Colonic mucosa (tissue), 4 donors: ENCODE data around the gene GARS1. TPM values are rescaled to one million over a fixed set of nuclear protein-coding genes. Genes with fewer than 3 reads are reported as not detected.

Experiments used
- DNase-seq: peaks from one replicate; pipeline ENCODE4 v3.0.0-alpha.2; 2020
- H3K27ac ChIP-seq: fragments of 200-600 bp; one replicate; pipeline ENCODE4 v1.8.0; 2021
- H3K27me3 ChIP-seq: fragments of 200-600 bp; one replicate; pipeline ENCODE4 v1.8.0; 2021
- H3K36me3 ChIP-seq: fragments of 200-600 bp; one replicate; pipeline ENCODE4 v1.8.0; 2021
- H3K4me1 ChIP-seq: fragments of 200-600 bp; one replicate; pipeline ENCODE4 v1.8.0; 2021; ENCODE audit warnings: mild to moderate bottlenecking
- H3K4me3 ChIP-seq: fragments of 200-600 bp; one replicate; pipeline ENCODE4 v1.8.0; 2021
- H3K9ac ChIP-seq, 2 donors: one replicate each; pipeline ENCODE4 v1.7.0; 2013; ENCODE audit warnings: control low read depth in 2 of 2, low read depth in 2 of 2, low read length in 2 of 2
- H3K9me3 ChIP-seq: fragments of 200-600 bp; one replicate; pipeline ENCODE4 v1.8.0; 2021
- CTCF ChIP-seq: fragments of 200-600 bp; IDR thresholded peaks from one replicate; pipeline ENCODE4 v1.8.0; 2022; ENCODE audit warnings: antibody characterized with exemption, mild to moderate bottlenecking
- intact Hi-C: fragments of 100-400 bp; cut with DNase I; formaldehyde crosslinking; loops from one replicate; pipeline ENCODE4 v1.14.1; 2022
- total RNA-seq, 2 donors: library from RNA; stranded (reverse); fragmentation: NEBNext Ultra II Directional in 1 of 2; extraction: Animal tissue kit (Norgen Biotek cat#: 25700) in 1 of 2; gene quantifications; one replicate each; pipeline ENCODE4 v1.2.1, GENCODE V29; 2021
- donor health status: healthy.
- donor health status: DM: no; HTN: no; CAD: no.
- donor health status: DM: no; HTN: no; CAD: no.

The GARS1 gene
- total RNA-seq = 100 to 1,000 TPM in 1 of 2 donors, 10 to 100 TPM in 1; 90.9 to 144 TPM

- Histone ChIP-seq H3K4me1 (peaks cover 6% of the 10 kb centered on the region), H3K4me3 (peak within 1 kb of the TSS; percentile 81), H3K27ac (peak within 1 kb of the TSS; percentile 88), H3K36me3 (no peaks in the 10 kb centered on the region), H3K9ac (peak within 1 kb of the TSS; percentile 96 to 98), H3K27me3 (no peaks in the 10 kb centered on the region), H3K9me3 (no peaks in the 10 kb centered on the region)
- intact Hi-C loops = no loop called here
- DNase-seq = peak; percentile 90
- TF ChIP-seq CTCF = no peak
Measured at GRCh38 chr7:30594540-30595435, at the start of gene GARS1. Gene GARS1, plus strand, starts transcription at chr7:30594878. Its CDS starts 44 bp downstream, at chr7:30594922.

DNA sequence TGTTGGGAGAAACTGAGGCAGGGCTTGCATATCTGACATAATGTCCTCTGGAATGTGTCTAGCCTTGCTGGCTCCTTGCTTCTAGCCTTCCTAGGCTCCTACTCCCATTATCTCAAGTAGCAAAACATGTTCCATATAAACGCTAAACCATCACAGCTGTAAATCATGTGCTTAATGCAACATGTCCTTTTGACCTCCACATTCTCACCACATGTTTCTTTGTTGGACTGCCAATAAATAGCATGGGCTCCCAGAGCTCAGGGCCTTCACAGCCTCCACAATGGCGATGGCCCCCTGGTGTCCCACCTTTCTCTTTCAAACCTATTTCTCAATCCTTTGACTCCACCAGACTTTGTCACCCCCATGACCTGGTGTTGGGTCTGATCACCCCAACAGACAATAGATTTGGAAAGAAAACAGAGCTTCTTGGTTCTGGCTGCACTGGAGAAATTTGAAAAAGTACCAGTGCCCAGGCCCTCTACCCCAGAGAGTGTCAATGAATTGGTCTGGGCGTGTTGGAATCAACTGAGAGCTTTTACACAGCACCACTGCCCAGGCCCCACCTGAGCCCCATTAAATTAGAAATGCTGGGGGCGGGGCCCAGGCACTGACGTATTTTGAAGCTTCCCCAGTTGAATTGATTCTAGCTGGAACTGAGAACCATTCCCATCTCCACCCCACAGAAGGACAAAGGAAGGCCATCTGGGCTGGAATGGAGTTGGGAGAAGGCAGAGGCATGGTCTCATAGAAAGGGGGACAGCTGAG, 48.7 kb upstream of the GARS1 start:
- H3K27ac ChIP-seq = no peak overlapping the region
- no peak for DNase-seq
- intact Hi-C loops = loop anchor here (5.0 kb wide), 1 partner anchor 34 kb away; no protein-coding TSS in a partner anchor
- H3K9me3 ChIP-seq = no peaks in the 10 kb centered on the region
- H3K4me3 ChIP-seq = no peak overlapping the region
- H3K27me3 ChIP-seq = no peaks in the 10 kb centered on the region
- no peak for TF ChIP-seq CTCF
- no peak overlapping the region for H3K9ac ChIP-seq
- H3K4me1 ChIP-seq = peaks cover 3% of the 10 kb centered on the region
- no peaks in the 10 kb centered on the region for H3K36me3 ChIP-seq

DNA sequence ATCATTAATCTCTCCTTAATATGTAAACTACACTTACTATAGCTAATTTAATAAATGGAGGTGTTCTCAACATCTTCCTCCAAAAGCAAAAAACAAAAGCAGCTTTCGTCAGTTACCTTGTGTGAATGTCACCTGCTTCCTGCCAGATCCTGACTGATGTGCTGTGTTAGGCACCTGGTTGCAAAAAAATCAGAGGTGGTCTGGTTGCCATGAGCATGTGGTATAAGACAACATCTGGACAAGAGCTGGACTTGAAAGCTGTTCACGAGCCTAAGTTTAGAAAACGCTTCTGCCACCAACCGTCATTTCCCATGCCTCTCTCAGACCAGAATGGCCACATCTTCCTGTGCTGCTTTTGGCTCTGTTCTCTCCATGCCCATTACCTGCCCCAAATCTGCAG, 48.1 kb upstream of the GARS1 start:
- H3K36me3 ChIP-seq = no peaks in the 10 kb centered on the region
- no peak for DNase-seq
- TF ChIP-seq CTCF = no peak
- no peak overlapping the region for H3K27ac ChIP-seq
- no peaks in the 10 kb centered on the region for H3K9me3 ChIP-seq
- H3K4me1 ChIP-seq = peaks cover 3% of the 10 kb centered on the region
- H3K9ac ChIP-seq = no peak overlapping the region
- H3K27me3 ChIP-seq = no peaks in the 10 kb centered on the region
- no peak overlapping the region for H3K4me3 ChIP-seq
- intact Hi-C loops = loop anchor here (5.0 kb wide), 1 partner anchor 34 kb away; no protein-coding TSS in a partner anchor

GRCh38 chr7:30548845-30549244, 45.8 kb upstream of the GARS1 start:
- intact Hi-C loops = loop anchor here (5.0 kb wide), 1 partner anchor 37 kb away; no protein-coding TSS in a partner anchor

More at GRCh38 chr7:30548845-30549244, 45.8 kb upstream of the GARS1 start:
- Histone ChIP-seq H3K36me3 (no peaks in the 10 kb centered on the region), H3K27me3 (no peaks in the 10 kb centered on the region), H3K27ac (no peak overlapping the region), H3K4me3 (no peak overlapping the region), H3K9me3 (no peaks in the 10 kb centered on the region), H3K9ac (no peak overlapping the region), H3K4me1 (peaks cover 3% of the 10 kb centered on the region)
- DNase-seq = peak; percentile 83
- peak; percentile 87 for TF ChIP-seq CTCF
